Gastroesophageal sphincter (tissue), 4 donors: ENCODE measurements around the gene TTLL12. TPM values are rescaled to one million over a fixed set of nuclear protein-coding genes. Genes with fewer than 3 reads are reported as not detected.

Source experiments
- ATAC-seq: fragments of 150-250 bp; one replicate; pipeline ENCODE4 v1.9.1; 2016; ENCODE audit warnings: mild to moderate bottlenecking, moderate library complexity
- H3K27ac ChIP-seq, 4 donors: fragments of 200-600 bp; sonication (generic) in 3 of 4; 1 replicate in 3 of 4; 2 replicates in 1 of 4; pipeline ENCODE4 v1.5.1; 2016 to 2019
- H3K27me3 ChIP-seq: fragments of 200-600 bp; sonication (generic); one replicate; pipeline ENCODE4 v1.5.1; 2019
- H3K36me3 ChIP-seq, 2 donors: fragments of 200-600 bp; sonication (generic); one replicate each; pipeline ENCODE4 v1.5.1; 2019; ENCODE audit warnings: control low read depth in 1 of 2
- H3K4me1 ChIP-seq, 3 donors: fragments of 200-600 bp; sonication (generic); 1 replicate in 2 of 3; 2 replicates in 1 of 3; pipeline ENCODE4 v1.5.1; 2016 to 2019; ENCODE audit warnings: control low read depth in 2 of 3
- H3K4me3 ChIP-seq, 2 donors: fragments of 200-600 bp; sonication (generic); one replicate each; pipeline ENCODE4 v1.5.1; 2019; ENCODE audit warnings: mild to moderate bottlenecking in 1 of 2, moderate library complexity in 1 of 2
- H3K9me3 ChIP-seq, 3 donors: fragments of 200-600 bp; sonication (generic); one replicate each; pipeline ENCODE4 v1.5.1; 2017 to 2019; ENCODE audit warnings: control low read depth in 2 of 3
- CTCF ChIP-seq, 4 experiments: fragments of 200-600 bp in 2 of 4; fragments of 450-650 bp in 2 of 4; sonication (generic) in 1 of 4; IDR thresholded peaks; one replicate each; pipeline ENCODE4 v1.5.1; 2017 to 2019; ENCODE audit warnings: antibody characterized with exemption in 4 of 4, mild to moderate bottlenecking in 2 of 4, moderate library complexity in 2 of 4
- EP300 ChIP-seq: sonication (generic); formaldehyde crosslinking; IDR thresholded peaks from one replicate; pipeline ENCODE4 v1.6.1; 2017; ENCODE audit warnings: antibody characterized with exemption, mild to moderate bottlenecking
- POLR2A ChIP-seq, 2 donors: fragments of 450-650 bp; IDR thresholded peaks; one replicate each; pipeline ENCODE4 v1.6.1; 2017; ENCODE audit warnings: antibody characterized with exemption in 2 of 2, mild to moderate bottlenecking in 2 of 2, moderate library complexity in 1 of 2
- POLR2AphosphoS5 ChIP-seq: sonication (generic); formaldehyde crosslinking; IDR thresholded peaks from one replicate; pipeline ENCODE4 v1.6.1; 2017; ENCODE audit warnings: antibody characterized with exemption
- WGBS, 2 donors: methylation state at CpG; one replicate each; pipeline ENCODE4 v1.1.5; 2018; ENCODE audit warnings: low coverage in 1 of 2; 5-methylcytosine and 5-hydroxymethylcytosine counted together
- total RNA-seq, 4 donors: library from RNA; depleted of rRNA; stranded (reverse); fragments of >200 nt; gene quantifications; one replicate each; pipeline ENCODE4 v1.1.0, GENCODE V29; 2016

The TTLL12 gene
- total RNA-seq, 4 donors from 2014 or later: 20.8 to 34.5 (median 23.4) TPM

GRCh38 chr22:43201486-43202219 lies 14.7 kb upstream of the TTLL12 start:
- H3K36me3 ChIP-seq: peaks cover 0 to 44% of the 10 kb centered on the region in 2 donors
- ATAC-seq: no peak
- WGBS, 2 donors: 86 to 88% methylated on average over 7 to 14 of the region's 26 CpGs
- H3K27me3 ChIP-seq: peaks cover 12% of the 10 kb centered on the region
- TF ChIP-seq POLR2A (IDR thresholded peaks at IDR 0.05) (no peak), EP300 (no peak)
- H3K4me3 ChIP-seq: no peak overlapping the region
- no peak overlapping the region for H3K27ac ChIP-seq
- H3K9me3 ChIP-seq: no peaks in the 10 kb centered on the region
- no peaks in the 10 kb centered on the region for H3K4me1 ChIP-seq

GRCh38 chr22:43200555-43200954 lies 13.6 kb upstream of the TTLL12 start:
- H3K36me3 ChIP-seq: peaks cover 0 to 39% of the 10 kb centered on the region in 2 donors
- no peak overlapping the region for H3K4me3 ChIP-seq
- H3K9me3 ChIP-seq: no peaks in the 10 kb centered on the region
- no peaks in the 10 kb centered on the region for H3K4me1 ChIP-seq
- no peak for TF ChIP-seq POLR2AphosphoS5
- H3K27ac ChIP-seq: no peak overlapping the region
- peaks cover 12% of the 10 kb centered on the region for H3K27me3 ChIP-seq
- ATAC-seq: no peak
- WGBS, 2 donors: 83 to 100% methylated on average over 2 to 4 of the region's 13 CpGs

GRCh38 chr22:43200031-43200430 lies 13.1 kb upstream of the TTLL12 start:
- no peak overlapping the region for H3K27ac ChIP-seq
- no peak for TF ChIP-seq POLR2A (IDR thresholded peaks at IDR 0.05)
- no peak for TF ChIP-seq POLR2AphosphoS5
- TF ChIP-seq CTCF (IDR thresholded peaks at IDR 0.05): no peak
- TF ChIP-seq EP300: no peak
- WGBS, 2 donors: 97% methylated on average over 8 of the region's 17 CpGs; no CpG with 5 or more reads in 1 of the 2 donors
- peaks cover 12% of the 10 kb centered on the region for H3K27me3 ChIP-seq
- H3K36me3 ChIP-seq: peaks cover 0 to 35% of the 10 kb centered on the region in 2 donors
- H3K9me3 ChIP-seq: no peaks in the 10 kb centered on the region
- no peaks in the 10 kb centered on the region for H3K4me1 ChIP-seq
- ATAC-seq: no peak
- H3K4me3 ChIP-seq: no peak overlapping the region

GRCh38 chr22:43199541-43199940 lies 12.6 kb upstream of the TTLL12 start:
- no peaks in the 10 kb centered on the region for H3K9me3 ChIP-seq

GRCh38 chr22:43198936-43199335 lies 12.0 kb upstream of the TTLL12 start:
- peaks cover 0 to 26% of the 10 kb centered on the region in 2 donors for H3K36me3 ChIP-seq
- no peaks in the 10 kb centered on the region for H3K9me3 ChIP-seq
- 47 to 73% methylated on average over 2 to 3 of the region's 9 CpGs for WGBS, 2 donors
- TF ChIP-seq EP300 (no peak), POLR2A (IDR thresholded peaks at IDR 0.05) (no peak), CTCF (IDR thresholded peaks at IDR 0.05) (no peak)
- H3K27me3 ChIP-seq: peaks cover 12% of the 10 kb centered on the region
- no peak for ATAC-seq
- no peaks in the 10 kb centered on the region for H3K4me1 ChIP-seq
- H3K27ac ChIP-seq: no peak overlapping the region
- no peak overlapping the region for H3K4me3 ChIP-seq

More at GRCh38 chr22:43199541-43199940, 12.6 kb upstream of the TTLL12 start:
- H3K4me1 ChIP-seq: no peaks in the 10 kb centered on the region
- H3K4me3 ChIP-seq: no peak overlapping the region
- no peak overlapping the region for H3K27ac ChIP-seq
- H3K27me3 ChIP-seq: peaks cover 12% of the 10 kb centered on the region
- no peak for ATAC-seq
- WGBS, 2 donors: 55 to 80% methylated on average over 2 to 6 of the region's 11 CpGs
- peaks cover 0 to 30% of the 10 kb centered on the region in 2 donors for H3K36me3 ChIP-seq
- TF ChIP-seq EP300 (no peak), POLR2A (IDR thresholded peaks at IDR 0.05) (no peak), CTCF (IDR thresholded peaks at IDR 0.05) (no peak)

- ATAC-seq: no peak
- H3K4me3 ChIP-seq: no peak overlapping the region
- 80% methylated on average over 1 of the region's 5 CpGs; no CpG with 5 or more reads in 1 of the 2 donors for WGBS, 2 donors
Measured at GRCh38 chr22:43198126-43198525, 11.2 kb upstream of the TTLL12 start.

More at GRCh38 chr22:43198126-43198525, 11.2 kb upstream of the TTLL12 start:
- H3K36me3 ChIP-seq: peaks cover 0 to 18% of the 10 kb centered on the region in 2 donors
- TF ChIP-seq POLR2A (IDR thresholded peaks at IDR 0.05) (no peak), EP300 (no peak), CTCF (IDR thresholded peaks at IDR 0.05) (no peak), POLR2AphosphoS5 (no peak)
- peaks cover 12% of the 10 kb centered on the region for H3K27me3 ChIP-seq
- no peaks in the 10 kb centered on the region for H3K9me3 ChIP-seq
- no peaks in the 10 kb centered on the region for H3K4me1 ChIP-seq
- H3K27ac ChIP-seq: no peak overlapping the region
